HG02678 (cell line): Measurements from ENCODE around the gene RPLP1.
A peak's percentile ranks its signal among the peaks of the same experiment; 100 is the strongest.
"Not testable (repeated sequence)": the region's sequence is repeated elsewhere in the genome, so short reads cannot be mapped to it uniquely, and the experiment has no call there.

Experiments
- ATAC-seq: cut with Tn5 transposase; IDR thresholded peaks from one replicate; pipeline ENCODE4 v1.9.1; 2021; ENCODE audit warnings: mild to moderate bottlenecking, moderate library complexity; ENCODE audit not compliant: unreplicated experiment

The RPLP1 gene

GRCh38 chr15:69436951-69437350 lies 15.7 kb upstream of the RPLP1 start:
- ATAC-seq, result no peak

GRCh38 chr15:69439623-69440022 lies 13.0 kb upstream of the RPLP1 start:
- ATAC-seq, result no peak

- peak; percentile 64 for ATAC-seq
These were observed 9.5 kb upstream of the RPLP1 start for GRCh38 chr15:69443032-69443611.

GRCh38 chr15:69444686-69445085 lies 7.9 kb upstream of the RPLP1 start:
- no peak for ATAC-seq

- ATAC-seq, result no peak
These were observed 5.7 kb upstream of the RPLP1 start for GRCh38 chr15:69446953-69447352.

GRCh38 chr15:69450221-69450620 lies 2.4 kb upstream of the RPLP1 start:
- not testable (repeated sequence) for ATAC-seq

GRCh38 chr15:69450968-69451695 lies 1.5 kb upstream of the RPLP1 start:
- no peak for ATAC-seq

- peak; percentile 37 for ATAC-seq
These were observed 497 bp upstream of the RPLP1 start for GRCh38 chr15:69451951-69452691.

- no peak for ATAC-seq
These were observed 2.3 kb downstream of the RPLP1 start for GRCh38 chr15:69454953-69455352.

GRCh38 chr15:69456208-69457166 lies 3.9 kb downstream of the RPLP1 start:
- ATAC-seq, result no peak

- ATAC-seq, result no peak
These were observed 5.0 kb downstream of the RPLP1 start for GRCh38 chr15:69457304-69458280.

- ATAC-seq, result no peak
These were observed 6.4 kb downstream of the RPLP1 start for GRCh38 chr15:69459066-69459465.

- ATAC-seq, result no peak
These were observed 7.9 kb downstream of the RPLP1 start for GRCh38 chr15:69460481-69460880.

GRCh38 chr15:69462030-69462492 lies 9.4 kb downstream of the RPLP1 start:
- no peak for ATAC-seq

GRCh38 chr15:69462493-69463181 lies 10.0 kb downstream of the RPLP1 start:
- ATAC-seq, result peak; percentile 96

- ATAC-seq, result no peak
These were observed 10.7 kb downstream of the RPLP1 start for GRCh38 chr15:69463182-69463756.

GRCh38 chr15:69465253-69465652 lies 12.6 kb downstream of the RPLP1 start:
- ATAC-seq, result no peak

GRCh38 chr15:69466733-69467132 lies 14.1 kb downstream of the RPLP1 start:
- ATAC-seq, result no peak

- ATAC-seq, result no peak
These were observed 15.0 kb downstream of the RPLP1 start for GRCh38 chr15:69467636-69468035.
